Suprapubic skin (tissue), 4 donors: Measurements from ENCODE around the gene DUT.

Experiments
- POLR2A ChIP-seq, 2 donors: fragments of 450-650 bp; IDR thresholded peaks; one replicate each; pipeline ENCODE4 v1.6.1; 2017; ENCODE audit warnings: antibody characterized with exemption in 2 of 2, mild to moderate bottlenecking in 2 of 2, moderate library complexity in 2 of 2
- POLR2AphosphoS5 ChIP-seq, 3 donors: sonication (generic); formaldehyde crosslinking; IDR thresholded peaks; one replicate each; pipeline ENCODE4 v1.6.1; 2017; ENCODE audit warnings: antibody characterized with exemption in 3 of 3
- TF ChIP-seq, protein P1 (sequence below), 2 donors: fragments of 200-600 bp in 1 of 2; fragments of 450-650 bp in 1 of 2; sonication (generic) in 1 of 2; IDR thresholded peaks; one replicate each; pipeline ENCODE4 v1.5.1; 2016 to 2019; ENCODE audit warnings: antibody characterized with exemption in 2 of 2, mild to moderate bottlenecking in 1 of 2, moderate library complexity in 1 of 2

- TF ChIP-seq POLR2AphosphoS5 (IDR thresholded peaks at IDR 0.05) (no peak), POLR2A (IDR thresholded peaks at IDR 0.05) (no peak)
- TF ChIP-seq, protein P1, sequence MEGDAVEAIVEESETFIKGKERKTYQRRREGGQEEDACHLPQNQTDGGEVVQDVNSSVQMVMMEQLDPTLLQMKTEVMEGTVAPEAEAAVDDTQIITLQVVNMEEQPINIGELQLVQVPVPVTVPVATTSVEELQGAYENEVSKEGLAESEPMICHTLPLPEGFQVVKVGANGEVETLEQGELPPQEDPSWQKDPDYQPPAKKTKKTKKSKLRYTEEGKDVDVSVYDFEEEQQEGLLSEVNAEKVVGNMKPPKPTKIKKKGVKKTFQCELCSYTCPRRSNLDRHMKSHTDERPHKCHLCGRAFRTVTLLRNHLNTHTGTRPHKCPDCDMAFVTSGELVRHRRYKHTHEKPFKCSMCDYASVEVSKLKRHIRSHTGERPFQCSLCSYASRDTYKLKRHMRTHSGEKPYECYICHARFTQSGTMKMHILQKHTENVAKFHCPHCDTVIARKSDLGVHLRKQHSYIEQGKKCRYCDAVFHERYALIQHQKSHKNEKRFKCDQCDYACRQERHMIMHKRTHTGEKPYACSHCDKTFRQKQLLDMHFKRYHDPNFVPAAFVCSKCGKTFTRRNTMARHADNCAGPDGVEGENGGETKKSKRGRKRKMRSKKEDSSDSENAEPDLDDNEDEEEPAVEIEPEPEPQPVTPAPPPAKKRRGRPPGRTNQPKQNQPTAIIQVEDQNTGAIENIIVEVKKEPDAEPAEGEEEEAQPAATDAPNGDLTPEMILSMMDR (IDR thresholded peaks at IDR 0.05): no peak
Observed at GRCh38 chr15:48307586-48307985, 23.6 kb upstream of the DUT start.
